DMS53 (cell line): Measurements from ENCODE around the gene DUOXA2.

Experiments
- DNase-seq: peaks from one replicate; lab custom pipeline; 2025; lab: John Stamatoyannopoulos, UW

The DUOXA2 gene

GRCh38 chr15:45162771-45163507 is 48.8 kb downstream of the DUOXA2 start:
- peak; percentile 84 for DNase-seq

GRCh38 chr15:45163508-45163856 is 49.4 kb downstream of the DUOXA2 start:
- DNase-seq = no peak

- no peak for DNase-seq
Observed at GRCh38 chr15:45164914-45165313, 50.8 kb downstream of the DUOXA2 start.

GRCh38 chr15:45165536-45165935 is 51.4 kb downstream of the DUOXA2 start:
- DNase-seq = no peak

DNA sequence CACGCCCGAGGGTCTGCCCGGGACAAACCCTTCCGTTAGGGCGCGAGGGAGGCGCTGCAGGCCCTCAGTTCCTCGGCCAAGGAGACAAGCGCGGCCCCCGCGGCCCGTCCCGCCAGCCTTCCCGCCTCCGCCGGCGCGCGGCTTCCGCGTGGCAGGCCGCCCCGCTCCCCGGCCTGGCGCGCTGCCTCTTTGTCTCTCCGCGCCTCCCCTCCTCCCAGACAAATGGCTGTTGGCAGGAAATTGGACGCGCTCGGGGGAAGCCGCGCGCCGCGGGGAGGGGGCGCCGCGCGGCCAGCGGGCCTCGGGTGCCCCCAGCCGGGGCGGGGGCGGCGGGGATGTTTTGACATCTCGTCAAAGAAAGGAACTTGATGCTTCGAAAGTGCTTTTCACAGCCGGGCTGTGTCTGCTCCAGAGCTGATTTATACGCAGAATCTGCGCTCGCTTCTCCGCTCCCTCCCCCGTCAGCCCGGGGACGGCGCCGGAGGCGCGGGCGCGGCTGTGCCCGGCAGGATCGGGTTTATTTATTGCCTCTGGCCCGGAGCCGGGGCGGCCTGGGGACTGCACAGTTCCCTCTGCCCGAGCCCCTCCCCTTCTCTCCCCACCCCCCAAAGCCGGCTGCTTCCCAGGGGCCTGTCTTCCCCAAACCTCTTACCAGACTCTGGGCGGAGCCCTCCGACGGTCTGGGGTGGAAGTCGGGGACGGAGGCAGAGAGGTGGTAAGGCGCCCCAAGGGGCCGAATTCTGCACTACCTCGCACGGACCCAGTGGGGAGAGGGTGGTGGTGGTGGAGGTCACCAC is 52.9 kb downstream of the DUOXA2 start:
- DNase-seq = peak; percentile 85

- DNase-seq = no peak
Observed at GRCh38 chr15:45167631-45168205, 53.6 kb downstream of the DUOXA2 start.
